Heart right ventricle (tissue), 16 donors: ENCODE results near the gene L3MBTL4. TPM values are rescaled to one million over a fixed set of nuclear protein-coding genes. Genes with fewer than 3 reads are reported as not detected.
"Not testable (repeated sequence)": the region's sequence is repeated elsewhere in the genome, so short reads cannot be mapped to it uniquely, and the experiment has no call there.

ENCODE experiments used
- ATAC-seq, 8 donors: fragments of 200-7000 bp; cut with Tn5 transposase; one replicate each; pipeline ENCODE4 v1.9.1; 2020; ENCODE audit warnings: mild to moderate bottlenecking in 8 of 8, moderate library complexity in 8 of 8, moderate number of reproducible peaks in 1 of 8
- DNase-seq, 2 donors: peaks; one replicate each; pipeline ENCODE4 v3.0.0-alpha.2; 2020
- H3K27ac ChIP-seq, 10 donors: fragments of 200-600 bp; sonication (generic) in 2 of 10; one replicate each; pipeline versions ENCODE4 v1.5.0 to v1.8.0; 2020 to 2022; ENCODE audit warnings: mild to moderate bottlenecking in 3 of 10
- H3K27me3 ChIP-seq, 7 donors: fragments of 200-600 bp; one replicate each; pipeline ENCODE4 v1.8.0; 2021 to 2022; ENCODE audit warnings: mild to moderate bottlenecking in 2 of 7
- H3K36me3 ChIP-seq, 9 donors: fragments of 200-600 bp; sonication (generic) in 1 of 9; one replicate each; pipeline versions ENCODE4 v1.5.0 to v1.8.0; 2020 to 2022; ENCODE audit warnings: mild to moderate bottlenecking in 2 of 9
- H3K4me1 ChIP-seq, 9 donors: fragments of 200-600 bp; sonication (generic) in 1 of 9; one replicate each; pipeline versions ENCODE4 v1.5.0 to v1.8.0; 2020 to 2022; ENCODE audit warnings: mild to moderate bottlenecking in 4 of 9
- H3K4me3 ChIP-seq, 10 donors: fragments of 200-600 bp; sonication (generic) in 2 of 10; one replicate each; pipeline versions ENCODE4 v1.5.0 to v1.8.0; 2020 to 2022; ENCODE audit warnings: mild to moderate bottlenecking in 7 of 10, moderate library complexity in 2 of 10
- H3K9me3 ChIP-seq, 11 donors: fragments of 200-600 bp in 10 of 11; sonication (generic) in 2 of 11; one replicate each; pipeline versions ENCODE4 v1.5.0 to v1.8.0; 2013 to 2022; ENCODE audit warnings: mild to moderate bottlenecking in 2 of 11, control low read depth in 1 of 11, moderate library complexity in 1 of 11
- WGBS, 2 donors: extraction: QIAGEN DNeasy Blood & Tissue Kit; methylation state at CpG; one replicate each; pipeline ENCODE4 v1.1.7; 2013; ENCODE audit warnings: inconsistent platforms in 1 of 2; 5-methylcytosine and 5-hydroxymethylcytosine counted together
- intact Hi-C, 10 donors: fragments of 100-400 bp; cut with DNase I; formaldehyde crosslinking; loops; one replicate each; pipeline versions ENCODE4 v1.11.1 to v1.14.2; 2022
- polyA plus RNA-seq, 2 donors: library from polyadenylated mRNA; stranded (reverse); fragments of 200-250 nt; gene quantifications; one replicate each; pipeline ENCODE4 v1.2.3, GENCODE V29; 2013
- total RNA-seq, 10 donors: library from RNA; stranded (reverse); fragmentation: NEBNext Ultra II Directional in 3 of 10; extraction: Animal tissue kit (Norgen Biotek cat#: 25700) in 3 of 10; gene quantifications; one replicate each; pipeline versions ENCODE4 v1.2.1 to v1.2.4, GENCODE V29; 2021 to 2023
- TF ChIP-seq, protein P1 (sequence below), 9 donors: fragments of 200-600 bp; sonication (generic) in 2 of 9; IDR thresholded peaks; one replicate each; pipeline versions ENCODE4 v1.5.0 to v1.8.0; 2021 to 2022; ENCODE audit warnings: antibody characterized with exemption in 9 of 9, mild to moderate bottlenecking in 5 of 9, moderate library complexity in 1 of 9
- donor health status: Arrhythmogenic right ventricular cardiomyopathy.
- donor health status: ischemic (EF 13 %, LVEDD 7.1; RV severe dilation, severe dysfunction).
- donor health status: healthy with polysubstance abuse.
- donor health status: DM: no; HTN: yes; CAD: no.
- donor health status: DM: no; HTN: no; CAD: no.
- donor health status: ischemic (EF 25% LVEDD 6.9; RV normal size, moderate dysfunction).
- donor health status: ischemic (EF 25% LVEDD 5.7; RV mildly dilated, moderate dysfunction).
- donor health status: healthy.
- donor health status: DM: yes; HTN: yes; CAD: no.
- donor health status: Ischemic cardiomyopathy.
- donor health status: ischemic (EF 35%, LVEDD 5.7; RV mildly dilated, moderate dysfunction).
- donor health status: nonischemic (EF 11% LVEDD 7.7; RV severe dilation, severe dysfunction).
- donor health status: DM: yes; HTN: yes; CAD: no.
- donor health status: PGD.
- donor health status: ischemic (EF 29% LVEDD 5.4; RV normal size, mild dysfunction).
- donor health status: nonischemic (EF 23%, LVEDD 6.1; RV moderate dilation, normal function).

L3MBTL4 gene
- total and polyA plus RNA-seq, 12 donors = 0.54 to 3.2 (median 1.3) TPM

DNA sequence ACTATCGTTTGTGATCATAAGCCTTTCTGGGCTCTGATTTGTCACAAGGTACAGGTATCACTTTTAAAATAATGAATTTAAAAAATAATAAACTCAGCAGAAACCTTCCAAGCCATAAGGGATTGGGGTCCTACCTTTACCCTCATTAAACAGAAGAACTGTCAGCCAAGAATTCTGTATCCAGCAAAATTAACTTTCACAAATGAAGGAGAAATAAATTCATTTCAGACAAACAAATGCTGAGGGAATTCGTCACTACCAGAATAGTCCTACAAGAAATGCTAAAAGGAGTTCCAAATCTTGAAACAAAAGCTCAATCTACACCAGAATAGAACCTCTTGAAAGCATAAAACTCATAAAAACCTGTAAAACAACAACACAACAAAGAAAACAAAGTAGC is 25.7 kb downstream of the L3MBTL4 start:
- Histone ChIP-seq H3K27ac (no peak overlapping the region), H3K9me3 (peaks cover 0 to 64% (median 29%) of the 10 kb centered on the region in 11 donors), H3K4me1 (no peaks in the 10 kb centered on the region), H3K27me3 (no peaks in the 10 kb centered on the region), H3K4me3 (no peak overlapping the region), H3K36me3 (no peaks in the 10 kb centered on the region)
- no peak for ATAC-seq
- WGBS, 2 donors = 70 to 78% methylated on average over 2 of the region's 2 CpGs
- no peak for DNase-seq
- intact Hi-C loops = no loop called here
- TF ChIP-seq, protein P1, sequence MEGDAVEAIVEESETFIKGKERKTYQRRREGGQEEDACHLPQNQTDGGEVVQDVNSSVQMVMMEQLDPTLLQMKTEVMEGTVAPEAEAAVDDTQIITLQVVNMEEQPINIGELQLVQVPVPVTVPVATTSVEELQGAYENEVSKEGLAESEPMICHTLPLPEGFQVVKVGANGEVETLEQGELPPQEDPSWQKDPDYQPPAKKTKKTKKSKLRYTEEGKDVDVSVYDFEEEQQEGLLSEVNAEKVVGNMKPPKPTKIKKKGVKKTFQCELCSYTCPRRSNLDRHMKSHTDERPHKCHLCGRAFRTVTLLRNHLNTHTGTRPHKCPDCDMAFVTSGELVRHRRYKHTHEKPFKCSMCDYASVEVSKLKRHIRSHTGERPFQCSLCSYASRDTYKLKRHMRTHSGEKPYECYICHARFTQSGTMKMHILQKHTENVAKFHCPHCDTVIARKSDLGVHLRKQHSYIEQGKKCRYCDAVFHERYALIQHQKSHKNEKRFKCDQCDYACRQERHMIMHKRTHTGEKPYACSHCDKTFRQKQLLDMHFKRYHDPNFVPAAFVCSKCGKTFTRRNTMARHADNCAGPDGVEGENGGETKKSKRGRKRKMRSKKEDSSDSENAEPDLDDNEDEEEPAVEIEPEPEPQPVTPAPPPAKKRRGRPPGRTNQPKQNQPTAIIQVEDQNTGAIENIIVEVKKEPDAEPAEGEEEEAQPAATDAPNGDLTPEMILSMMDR (IDR thresholded peaks at IDR 0.05) = no peak

DNA sequence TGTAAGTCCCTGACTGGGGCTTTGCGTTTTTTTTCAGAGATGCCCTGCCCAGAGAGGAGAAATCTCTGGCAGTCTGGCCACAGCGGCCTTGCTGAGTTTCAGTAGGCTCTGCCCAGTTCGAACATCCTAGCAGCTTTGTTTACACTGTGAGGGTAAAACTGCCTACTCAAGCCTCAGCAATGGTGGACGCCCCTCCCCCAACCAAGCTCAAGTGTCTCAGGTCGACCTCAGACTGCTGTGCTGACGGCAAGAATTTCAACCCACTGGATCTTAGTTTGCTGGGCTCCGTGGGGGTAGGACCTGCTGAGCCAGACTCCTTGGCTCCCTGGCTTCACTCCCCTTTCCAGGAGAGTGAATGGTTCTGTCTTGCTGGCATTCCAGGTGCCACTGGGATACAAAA is 31.7 kb downstream of the L3MBTL4 start:
- ATAC-seq (no peak), DNase-seq (no peak)
- WGBS, 2 donors = 59 to 62% methylated on average over 7 of the region's 7 CpGs
- Histone ChIP-seq H3K27me3 (no peaks in the 10 kb centered on the region), H3K9me3 (peaks cover 0 to 32% (median 4%) of the 10 kb centered on the region in 11 donors), H3K4me1 (no peaks in the 10 kb centered on the region), H3K4me3 (no peak overlapping the region), H3K36me3 (no peaks in the 10 kb centered on the region), H3K27ac (no peak overlapping the region)
- intact Hi-C loops = no loop called here
- TF ChIP-seq, protein P1 (IDR thresholded peaks at IDR 0.05) = no peak

DNA sequence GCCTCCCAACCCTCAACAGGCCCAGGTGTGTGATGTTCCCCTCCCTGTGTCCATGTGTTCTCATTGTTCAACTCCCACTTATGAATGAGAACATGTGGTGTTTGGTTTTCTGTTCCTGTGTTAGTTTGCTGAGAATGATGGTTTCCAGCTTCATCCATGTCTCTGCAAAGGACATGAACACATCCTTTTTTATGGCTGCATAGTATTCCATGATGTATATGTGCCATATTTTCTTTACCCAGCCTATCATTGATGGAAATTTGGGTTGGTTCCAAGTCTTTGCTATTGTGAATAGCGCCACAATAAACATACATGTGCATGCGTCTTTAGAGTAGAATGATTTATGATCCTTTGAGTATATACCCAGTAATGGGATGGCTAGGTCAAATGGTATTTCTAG is 37.2 kb downstream of the L3MBTL4 start:
- H3K4me1 ChIP-seq, H3K4me3 ChIP-seq, H3K27ac ChIP-seq, ATAC-seq, H3K36me3 ChIP-seq, intact Hi-C loops, DNase-seq, H3K27me3 ChIP-seq: not testable (repeated sequence)
- 89 to 96% methylated on average over 2 of the region's 2 CpGs for WGBS, 2 donors
- peaks cover 0 to 33% (median 5%) of the 10 kb centered on the region in 11 donors for H3K9me3 ChIP-seq

DNA sequence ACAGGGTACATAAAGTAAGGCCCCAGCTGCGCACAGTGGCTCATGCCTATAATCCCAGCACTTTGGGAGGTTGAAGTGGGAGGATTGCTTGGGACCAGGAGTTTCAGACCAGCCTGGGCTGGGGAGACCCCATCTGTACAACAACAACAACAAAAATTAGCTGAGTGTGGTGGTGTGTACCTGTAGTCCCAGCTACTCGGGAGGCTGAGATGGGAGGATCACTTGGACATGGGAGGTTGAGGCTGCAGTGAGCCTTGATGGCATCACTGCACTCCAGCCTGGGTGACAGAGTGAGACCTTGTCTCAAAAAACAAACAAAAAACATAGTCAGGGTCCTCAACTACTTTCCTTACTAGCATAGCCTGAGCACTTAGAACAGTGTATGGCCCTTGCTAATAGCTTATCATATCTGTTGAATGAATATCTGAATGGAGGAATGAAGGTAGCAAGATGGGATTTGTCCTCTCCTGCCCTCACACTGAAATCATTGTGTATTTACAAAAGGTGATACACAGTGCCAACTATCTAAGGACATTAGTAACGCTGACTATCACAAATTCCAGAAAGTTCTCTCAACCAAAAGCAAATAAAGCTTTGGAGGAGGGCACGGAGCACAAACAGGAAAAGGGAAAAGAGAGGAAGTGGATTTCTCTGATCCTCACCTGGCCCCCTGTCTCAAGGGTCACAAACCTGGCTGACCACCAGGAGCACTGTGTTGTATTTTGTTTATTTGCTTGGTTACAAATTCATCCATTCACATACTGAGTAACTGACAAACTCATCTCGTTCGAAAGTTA is 38.1 kb downstream of the L3MBTL4 start:
- H3K4me1 ChIP-seq = no peaks in the 10 kb centered on the region
- no peak overlapping the region for H3K4me3 ChIP-seq
- TF ChIP-seq, protein P1 (IDR thresholded peaks at IDR 0.05) = no peak
- no peaks in the 10 kb centered on the region for H3K27me3 ChIP-seq
- ATAC-seq = no peak
- no peak overlapping the region for H3K27ac ChIP-seq
- WGBS, 2 donors = 80 to 85% methylated on average over 6 of the region's 6 CpGs
- H3K9me3 ChIP-seq = peaks cover 0 to 36% (median 5%) of the 10 kb centered on the region in 11 donors
- DNase-seq = no peak
- no peaks in the 10 kb centered on the region for H3K36me3 ChIP-seq
- intact Hi-C loops = no loop called here

DNA sequence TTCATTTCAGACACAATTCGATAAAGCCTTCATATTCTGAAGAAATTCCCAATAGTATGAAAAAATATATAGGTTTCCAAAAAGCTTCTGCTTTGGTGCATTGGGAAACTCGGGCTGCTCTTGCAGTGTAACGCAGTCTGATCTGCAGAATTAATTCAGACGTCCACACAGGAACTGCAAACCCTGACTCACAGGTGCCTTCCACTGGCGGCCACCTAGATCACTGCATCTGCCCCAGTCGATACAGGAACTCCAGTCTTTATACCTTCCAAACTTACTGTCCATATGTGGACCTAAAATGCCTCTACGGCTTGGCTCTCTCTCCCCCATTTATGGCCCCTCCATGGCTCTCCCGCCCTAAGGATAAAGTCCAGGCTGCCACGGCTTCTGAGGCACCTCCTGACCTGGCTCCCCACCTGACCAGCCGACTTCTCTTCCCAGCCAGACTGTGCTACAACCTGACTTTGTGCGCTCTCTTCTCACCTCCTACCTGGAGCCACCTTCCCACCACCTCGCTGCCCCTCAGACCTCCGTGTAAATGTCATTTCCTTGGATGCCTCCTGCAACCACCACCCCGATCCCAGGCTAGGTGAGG is 39.7 kb downstream of the L3MBTL4 start:
- DNase-seq = no peak
- intact Hi-C loops = no loop called here
- 88 to 89% methylated on average over 14 of the region's 14 CpGs for WGBS, 2 donors

More for the DNA sequence above, 39.7 kb downstream of the L3MBTL4 start:
- no peaks in the 10 kb centered on the region for H3K27me3 ChIP-seq
- H3K4me1 ChIP-seq = peaks cover 0 to 8% (median 0%) of the 10 kb centered on the region in 9 donors
- no peak for ATAC-seq
- H3K27ac ChIP-seq = no peak overlapping the region
- no peak overlapping the region for H3K4me3 ChIP-seq
- H3K36me3 ChIP-seq = no peaks in the 10 kb centered on the region
- TF ChIP-seq, protein P1 (IDR thresholded peaks at IDR 0.05) = no peak
- H3K9me3 ChIP-seq = peaks cover 0 to 34% (median 5%) of the 10 kb centered on the region in 11 donors
